Measurements from ENCODE around the gene HCAR2. TPM values are rescaled to one million over a fixed set of nuclear protein-coding genes. Genes with fewer than 3 reads are reported as not detected.
"Not testable (repeated sequence)": the region's sequence is repeated elsewhere in the genome, so short reads cannot be mapped to it uniquely, and the experiment has no call there.

Gene HCAR2
- total RNA-seq, result under 1 TPM in 1 of 4 donors, not detected in 3; 0.18 TPM

GRCh38 chr12:122702890-122703611 lies at the start of gene HCAR2:
HCAR2 (minus strand) TSS chr12:122703357; CDS start chr12:122703283, 74 bp downstream.
- H3K36me3 ChIP-seq; H3K9me3 ChIP-seq; in situ Hi-C loops (cut with MboI; ENCODE audit: low sequenced_read_pairs in 4 of 4); DNase-seq; H3K4me1 ChIP-seq; ATAC-seq; H3K27ac ChIP-seq; intact Hi-C loops (cut with DNase I; ENCODE audit: low total_unique reads); H3K4me3 ChIP-seq; H3K27me3 ChIP-seq: not testable (repeated sequence)

DNA sequence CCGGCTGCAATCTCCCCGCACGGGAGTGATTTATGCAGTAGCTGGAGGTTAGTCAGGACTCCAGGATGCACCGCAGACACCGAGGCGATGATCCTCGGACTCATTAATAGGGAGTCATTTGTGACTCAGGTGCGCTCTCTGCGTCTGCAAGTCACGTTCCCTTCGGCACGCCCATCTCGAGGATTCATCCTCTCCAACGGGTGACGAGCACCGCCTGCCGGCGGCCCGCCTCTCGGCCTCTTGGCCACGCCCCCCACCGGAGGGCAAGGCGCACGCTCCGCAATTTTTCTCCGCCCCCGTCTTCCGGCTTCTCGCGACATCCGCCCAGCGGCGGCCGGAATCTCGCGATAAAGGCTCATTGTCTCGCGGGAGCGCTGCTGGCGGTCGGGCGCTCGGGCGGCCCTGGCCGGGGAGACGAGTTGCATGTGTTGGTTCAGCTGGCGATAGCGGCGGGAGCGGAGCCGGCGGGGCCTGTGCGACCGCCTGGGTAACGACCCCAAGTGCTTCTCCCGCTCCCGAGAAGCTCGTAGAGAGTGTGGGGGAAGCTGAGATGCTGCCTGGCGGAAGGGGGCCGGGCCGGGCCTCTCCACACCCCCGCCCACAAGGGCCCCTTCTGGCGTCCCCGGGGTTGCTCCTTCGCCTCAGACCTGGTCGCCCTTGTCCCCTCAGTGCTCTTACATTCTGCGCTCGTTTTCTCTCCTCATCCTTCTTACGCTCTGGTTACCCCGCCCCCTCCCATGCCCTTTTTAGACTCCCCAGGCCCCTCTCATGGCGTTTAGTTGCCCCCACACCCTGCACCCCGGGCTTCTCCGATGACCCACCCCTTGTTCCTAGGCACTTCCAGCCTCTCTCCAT lies 49.5 kb upstream of the HCAR2 start, which contains the start of gene DENR:
TSS of gene DENR (plus strand) at position 361 of the 855 bp plus-strand sequence. CDS start 878 bp downstream, outside the sequence.
- Histone ChIP-seq H3K27me3 (no peaks in the 10 kb centered on the region), H3K4me1 (peaks cover 6 to 16% of the 10 kb centered on the region in 2 donors), H3K27ac (peak within 1 kb of the TSS; percentile 83 to 93 (median 90)), H3K9me3 (no peaks in the 10 kb centered on the region), H3K4me3 (peak within 1 kb of the TSS; percentile 74 to 98 (median 92)), H3K36me3 (peaks cover 0 to 38% of the 10 kb centered on the region in 2 donors)
- intact Hi-C loops (cut with DNase I; ENCODE audit: low total_unique reads) (loop anchor here (1.0 to 10.0 kb wide), 4 partner anchors 114 to 528 kb away; partner anchors contain the start of genes DIABLO, KNTC1 and ZCCHC8), in situ Hi-C loops (cut with MboI; ENCODE audit: low sequenced_read_pairs in 4 of 4) (loop anchor here in 1 of 4 donors (25.0 kb wide), 1 partner anchor 240 kb away; the partner anchor contains the start of gene ZCCHC8)
- ATAC-seq (peak; percentile 97 to 99), DNase-seq (peak; percentile 96 to 97)
- TF ChIP-seq POLR2A (IDR thresholded peaks at IDR 0.05), result peak; percentile 73 to 82
- TF ChIP-seq CTCF (IDR thresholded peaks at IDR 0.05 in 4 of 5, conservative IDR thresholded peaks at IDR 0.05 in 1 of 5), result peak; percentile 49 to 84 (median 79)

- in situ Hi-C loops (cut with MboI; ENCODE audit: low sequenced_read_pairs in 4 of 4) (loop anchor here in 1 of 4 donors (25.0 kb wide), 1 partner anchor 239 kb away; the partner anchor contains the start of gene ZCCHC8), intact Hi-C loops (cut with DNase I; ENCODE audit: low total_unique reads) (loop anchor here (10.0 kb wide), 1 partner anchor 526 kb away; the partner anchor contains the start of gene DIABLO)
Measured at GRCh38 chr12:122750781-122751515, 47.8 kb upstream of the HCAR2 start.

DNA sequence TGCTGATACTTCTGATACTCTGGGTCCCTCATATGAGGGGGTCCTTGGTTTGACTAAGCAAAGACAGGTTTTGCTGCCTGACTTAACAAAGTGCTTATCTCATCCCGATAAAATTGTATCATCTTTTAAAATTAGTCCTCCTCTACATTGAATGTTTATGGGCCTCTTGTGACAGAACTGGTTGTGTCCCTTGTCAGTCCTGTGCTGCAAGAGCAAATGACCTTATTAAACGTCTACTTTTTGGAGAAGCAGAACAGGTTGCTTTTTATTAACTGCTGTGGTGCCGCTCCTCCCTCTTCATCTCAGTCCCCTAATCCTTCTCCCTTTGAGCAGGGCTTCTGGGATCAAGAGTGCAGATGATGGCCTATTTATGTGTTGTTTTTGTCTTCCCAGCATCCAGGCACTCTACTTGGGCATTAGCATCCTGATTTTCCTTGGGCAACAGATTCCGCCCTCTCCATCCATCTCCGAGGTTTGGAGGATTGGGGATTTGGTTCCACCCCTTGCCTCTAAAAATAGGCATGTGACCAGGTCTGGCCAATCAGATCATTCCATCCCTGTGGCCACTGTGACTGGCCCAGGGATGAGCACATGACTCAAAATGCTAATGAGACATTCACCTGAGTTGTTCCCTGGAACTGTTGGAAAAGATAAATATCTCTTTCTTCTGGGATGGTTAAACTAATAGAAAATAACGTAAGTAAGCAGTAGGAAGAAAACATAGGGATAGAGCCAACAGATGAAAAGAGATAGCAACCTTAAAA lies 46.6 kb upstream of the HCAR2 start:
- peaks cover 0 to 10% of the 10 kb centered on the region in 2 donors for H3K36me3 ChIP-seq
- ATAC-seq (no peak), DNase-seq (no peak)
- TF ChIP-seq POLR2A (IDR thresholded peaks at IDR 0.05) (no peak), CTCF (IDR thresholded peaks at IDR 0.05 in 4 of 5, conservative IDR thresholded peaks at IDR 0.05 in 1 of 5) (no peak)
- intact Hi-C loops (cut with DNase I; ENCODE audit: low total_unique reads), result loop anchor here (10.0 kb wide), 1 partner anchor 525 kb away; the partner anchor contains the start of gene DIABLO
- in situ Hi-C loops (cut with MboI; ENCODE audit: low sequenced_read_pairs in 4 of 4), result loop anchor here in 2 of 4 donors (10.0 to 25.0 kb wide), 2 partner anchors 215 to 237 kb away; partner anchors contain the start of gene ZCCHC8 (in 1 of the 2)
- no peak overlapping the region for H3K4me3 ChIP-seq
- H3K4me1 ChIP-seq, result peaks cover 6 to 16% of the 10 kb centered on the region in 2 donors
- H3K27me3 ChIP-seq, result no peaks in the 10 kb centered on the region
- no peak overlapping the region for H3K27ac ChIP-seq
- no peaks in the 10 kb centered on the region for H3K9me3 ChIP-seq

More at GRCh38 chr12:122750781-122751515, 47.8 kb upstream of the HCAR2 start:
- DNase-seq, ATAC-seq, H3K27me3 ChIP-seq, H3K27ac ChIP-seq, H3K9me3 ChIP-seq, H3K4me3 ChIP-seq: not testable (repeated sequence)
- peaks cover 6 to 16% of the 10 kb centered on the region in 2 donors for H3K4me1 ChIP-seq
- H3K36me3 ChIP-seq, result peaks cover 0 to 22% of the 10 kb centered on the region in 2 donors

All from gastrocnemius medialis (tissue), 4 donors.